Esophagus squamous epithelium (tissue), 4 donors: ENCODE results near the gene TSPAN4.

Experiments
- POLR2A ChIP-seq, 4 donors: fragments of 450-650 bp; IDR thresholded peaks; one replicate each; pipeline ENCODE4 v1.6.1; 2017; ENCODE audit warnings: antibody characterized with exemption in 4 of 4, mild to moderate bottlenecking in 4 of 4, moderate library complexity in 3 of 4
- TF ChIP-seq, protein P1 (sequence below), 6 experiments: fragments of 450-650 bp in 4 of 6; fragments of 200-600 bp in 2 of 6; sonication (generic) in 2 of 6; IDR thresholded peaks; one replicate each; pipeline ENCODE4 v1.5.1; 2016 to 2019; ENCODE audit warnings: antibody characterized with exemption in 6 of 6, mild to moderate bottlenecking in 4 of 6, moderate library complexity in 4 of 6

DNA sequence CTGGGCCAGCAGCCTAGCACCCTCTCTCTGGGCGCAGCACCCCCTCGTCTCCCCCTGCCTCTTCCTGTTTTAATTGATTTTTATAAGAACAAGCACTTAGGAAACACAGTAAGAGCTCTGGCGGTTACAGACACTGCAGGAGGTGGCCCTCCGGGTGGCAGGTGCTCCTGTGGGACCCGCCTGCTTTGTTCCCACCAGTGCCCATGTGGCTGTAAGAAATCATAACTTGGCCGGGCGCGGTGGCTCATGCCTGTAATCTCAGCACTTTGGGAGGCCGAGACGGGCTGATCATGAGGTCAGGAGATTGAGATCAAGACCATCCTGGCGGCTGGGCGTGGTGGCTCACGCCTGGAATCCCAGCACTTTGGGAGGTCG lies 18.4 kb downstream of the TSPAN4 start:
- TF ChIP-seq, protein P1, sequence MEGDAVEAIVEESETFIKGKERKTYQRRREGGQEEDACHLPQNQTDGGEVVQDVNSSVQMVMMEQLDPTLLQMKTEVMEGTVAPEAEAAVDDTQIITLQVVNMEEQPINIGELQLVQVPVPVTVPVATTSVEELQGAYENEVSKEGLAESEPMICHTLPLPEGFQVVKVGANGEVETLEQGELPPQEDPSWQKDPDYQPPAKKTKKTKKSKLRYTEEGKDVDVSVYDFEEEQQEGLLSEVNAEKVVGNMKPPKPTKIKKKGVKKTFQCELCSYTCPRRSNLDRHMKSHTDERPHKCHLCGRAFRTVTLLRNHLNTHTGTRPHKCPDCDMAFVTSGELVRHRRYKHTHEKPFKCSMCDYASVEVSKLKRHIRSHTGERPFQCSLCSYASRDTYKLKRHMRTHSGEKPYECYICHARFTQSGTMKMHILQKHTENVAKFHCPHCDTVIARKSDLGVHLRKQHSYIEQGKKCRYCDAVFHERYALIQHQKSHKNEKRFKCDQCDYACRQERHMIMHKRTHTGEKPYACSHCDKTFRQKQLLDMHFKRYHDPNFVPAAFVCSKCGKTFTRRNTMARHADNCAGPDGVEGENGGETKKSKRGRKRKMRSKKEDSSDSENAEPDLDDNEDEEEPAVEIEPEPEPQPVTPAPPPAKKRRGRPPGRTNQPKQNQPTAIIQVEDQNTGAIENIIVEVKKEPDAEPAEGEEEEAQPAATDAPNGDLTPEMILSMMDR (IDR thresholded peaks at IDR 0.05): no peak
- TF ChIP-seq POLR2A (IDR thresholded peaks at IDR 0.05): no peak
